IPS-18c (cell line): ENCODE data around the gene LGSN.
"Not testable (repeated sequence)": the region's sequence is repeated elsewhere in the genome, so short reads cannot be mapped to it uniquely, and the experiment has no call there.

ENCODE experiments used
- H3K4me3 ChIP-seq: 2 replicates; pipeline ENCODE4 v1.7.0; 2013; ENCODE audit warnings: low read depth, mild to moderate bottlenecking, low read length, moderate library complexity; ENCODE audit not compliant: insufficient read depth
- H3K9me3 ChIP-seq: one replicate; pipeline ENCODE4 v1.6.1; 2013; ENCODE audit warnings: mild to moderate bottlenecking, low read length, moderate library complexity; ENCODE audit not compliant: control insufficient read depth, insufficient read depth

LGSN gene

GRCh38 chr6:63321821-63322220 lies 2.0 kb upstream of the LGSN start:
- H3K9me3 ChIP-seq: no peaks in the 10 kb centered on the region
- H3K4me3 ChIP-seq: no peak overlapping the region

GRCh38 chr6:63317641-63318040 lies 2.1 kb downstream of the LGSN start:
- no peak overlapping the region for H3K4me3 ChIP-seq

DNA sequence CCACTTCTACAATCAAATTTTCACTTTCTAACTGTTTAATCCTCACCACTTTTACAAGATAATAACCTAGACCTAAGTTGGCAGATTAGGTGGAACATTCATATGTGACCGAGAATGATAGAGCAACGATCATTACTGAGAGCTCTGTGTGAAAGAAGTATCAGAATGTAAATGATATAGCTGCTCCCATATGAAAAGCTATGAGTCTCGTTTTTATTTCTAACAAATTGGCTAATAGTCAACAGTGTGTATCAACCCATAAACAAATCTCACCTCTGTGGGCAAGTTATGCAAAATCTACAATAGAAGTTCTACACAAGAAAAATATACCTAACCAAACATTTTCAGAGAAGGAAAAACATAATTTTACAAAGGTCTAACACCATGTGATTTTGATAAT lies 3.7 kb downstream of the LGSN start:
- Histone ChIP-seq H3K4me3 (no peak overlapping the region), H3K9me3 (no peaks in the 10 kb centered on the region)

More at GRCh38 chr6:63317641-63318040, 2.1 kb downstream of the LGSN start:
- no peaks in the 10 kb centered on the region for H3K9me3 ChIP-seq

- H3K4me3 ChIP-seq: no peak overlapping the region
- H3K9me3 ChIP-seq: no peaks in the 10 kb centered on the region
These were observed 6.7 kb downstream of the LGSN start for GRCh38 chr6:63313111-63313510.

- no peak overlapping the region for H3K4me3 ChIP-seq
- H3K9me3 ChIP-seq: no peaks in the 10 kb centered on the region
These were observed 12.1 kb downstream of the LGSN start for GRCh38 chr6:63307581-63308246.

DNA sequence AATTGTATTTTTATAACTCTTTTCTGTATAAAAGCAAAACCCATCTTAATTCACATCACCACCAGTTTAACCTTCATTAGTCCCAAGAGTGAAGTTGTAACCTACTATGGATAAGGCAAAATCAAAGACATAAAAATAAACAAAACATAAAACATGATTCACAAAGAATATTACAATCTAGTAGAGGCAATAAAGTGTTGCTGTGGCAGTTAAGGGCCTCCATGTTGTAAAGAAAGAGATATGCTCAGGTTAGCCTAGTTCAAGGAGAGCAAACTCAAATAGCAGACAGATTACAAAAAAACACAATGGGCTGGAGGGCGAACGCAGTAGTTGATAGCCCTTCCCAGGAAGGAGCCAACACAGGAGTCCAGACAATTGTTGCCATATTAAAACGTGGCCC lies 13.4 kb downstream of the LGSN start:
- Histone ChIP-seq H3K9me3 (no peaks in the 10 kb centered on the region), H3K4me3 (no peak overlapping the region)

GRCh38 chr6:63305277-63305676 lies 14.5 kb downstream of the LGSN start:
- no peak overlapping the region for H3K4me3 ChIP-seq

GRCh38 chr6:63303476-63303875 lies 16.3 kb downstream of the LGSN start:
- H3K4me3 ChIP-seq: no peak overlapping the region
- no peaks in the 10 kb centered on the region for H3K9me3 ChIP-seq

More at GRCh38 chr6:63305277-63305676, 14.5 kb downstream of the LGSN start:
- no peaks in the 10 kb centered on the region for H3K9me3 ChIP-seq

GRCh38 chr6:63299667-63300066 lies 20.1 kb downstream of the LGSN start:
- Histone ChIP-seq H3K9me3 (no peaks in the 10 kb centered on the region), H3K4me3 (no peak overlapping the region)

GRCh38 chr6:63295553-63296194 lies 24.1 kb downstream of the LGSN start:
- no peak overlapping the region for H3K4me3 ChIP-seq
- no peaks in the 10 kb centered on the region for H3K9me3 ChIP-seq

DNA sequence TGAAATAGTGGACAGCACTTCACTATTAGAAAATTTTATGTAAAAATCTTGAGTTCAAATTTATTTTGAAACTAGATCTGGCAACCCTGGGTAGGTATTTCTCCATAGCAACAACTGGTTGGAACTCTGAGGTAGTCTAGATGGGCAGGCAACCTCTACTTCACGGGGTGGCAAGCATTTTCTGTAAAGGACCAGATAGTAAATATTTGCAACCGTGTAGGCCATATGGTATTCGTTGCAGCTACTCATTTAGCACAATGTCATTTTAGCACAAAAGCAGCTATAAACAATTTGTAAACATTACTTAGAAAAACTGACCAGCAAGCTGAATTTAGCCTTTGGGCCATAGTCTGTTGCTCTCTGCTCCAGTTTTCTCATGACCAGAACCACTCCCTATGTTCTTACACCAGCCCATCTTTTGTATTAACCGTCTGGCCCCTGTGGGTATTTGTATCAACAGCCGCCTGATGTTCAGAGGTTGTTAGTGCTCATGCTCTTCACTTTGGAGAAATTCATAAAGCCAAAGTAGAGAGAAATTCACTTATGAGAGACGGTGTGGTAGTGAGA lies 29.2 kb downstream of the LGSN start:
- Histone ChIP-seq H3K9me3 (no peaks in the 10 kb centered on the region), H3K4me3 (no peak overlapping the region)

- Histone ChIP-seq H3K9me3 (no peaks in the 10 kb centered on the region), H3K4me3 (no peak overlapping the region)
These were observed 30.4 kb downstream of the LGSN start for GRCh38 chr6:63289269-63289872.

GRCh38 chr6:63280639-63281180 lies 39.1 kb downstream of the LGSN start:
- Histone ChIP-seq H3K9me3 (no peaks in the 10 kb centered on the region), H3K4me3 (no peak overlapping the region)

- no peak overlapping the region for H3K4me3 ChIP-seq
- H3K9me3 ChIP-seq: no peaks in the 10 kb centered on the region
These were observed 40.9 kb downstream of the LGSN start for GRCh38 chr6:63278916-63279315.

GRCh38 chr6:63275953-63276352 lies 43.8 kb downstream of the LGSN start:
- Histone ChIP-seq H3K9me3 (no peaks in the 10 kb centered on the region), H3K4me3 (no peak overlapping the region)

GRCh38 chr6:63274795-63275430 lies 44.9 kb downstream of the LGSN start:
- H3K4me3 ChIP-seq, H3K9me3 ChIP-seq: not testable (repeated sequence)

DNA sequence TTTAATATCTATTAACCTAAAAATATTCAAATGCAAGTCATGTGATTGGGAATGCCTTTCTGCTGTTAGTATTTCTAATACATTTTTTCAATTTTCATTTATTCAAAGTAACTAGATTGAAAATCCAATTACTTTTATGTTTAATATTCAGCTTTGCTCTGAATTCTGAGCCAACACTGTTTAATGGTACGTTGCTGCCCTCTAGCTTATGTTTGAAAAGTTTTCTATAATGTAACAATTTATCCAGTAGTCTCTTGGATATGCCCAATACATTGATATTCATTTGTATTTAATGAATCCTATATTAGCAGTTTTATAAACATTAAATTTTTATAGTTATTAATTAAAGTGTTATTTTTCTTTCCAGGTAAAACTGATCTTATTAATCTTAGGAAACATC lies 47.4 kb downstream of the LGSN start:
- Histone ChIP-seq H3K9me3 (no peaks in the 10 kb centered on the region), H3K4me3 (no peak overlapping the region)
